SK-N-SH (cell line): ENCODE data around the gene MAMDC2. TPM values are rescaled to one million over a fixed set of nuclear protein-coding genes. Genes with fewer than 3 reads are reported as not detected.
A peak's percentile ranks its signal among the peaks of the same experiment; 100 is the strongest.
"Not testable (repeated sequence)": the region's sequence is repeated elsewhere in the genome, so short reads cannot be mapped to it uniquely, and the experiment has no call there.

ENCODE experiments used
- CTCF ChIA-PET: fragments of 300-600, 350-600 bp; formaldehyde crosslinking; extraction: SDS; loops from one replicate; lab custom pipeline; 2021; lab: Yijun Ruan, JAX
- POLR2A ChIA-PET: fragments of 350-600 bp; sonication (Branson Sonifier 250); formaldehyde crosslinking; extraction: SDS; loops from one replicate; lab custom pipeline; 2020; ENCODE audit warnings: antibody characterized with exemption, inconsistent platforms; lab: Yijun Ruan, JAX
- DNase-seq: peaks from one replicate; pipeline ENCODE4 v3.0.0; 2012
- H2AFZ ChIP-seq: fragments of 200-600 bp; sonication (generic); 2 replicates; pipeline ENCODE4 v1.8.1; 2016; ENCODE audit warnings: antibody characterized with exemption, mild to moderate bottlenecking, low read depth
- H3F3A ChIP-seq: fragments of 200-600 bp; sonication (generic); replicated peaks from 2 replicates; pipeline ENCODE3; 2016; ENCODE audit warnings: antibody characterized with exemption, mild to moderate bottlenecking; ENCODE audit not compliant: insufficient read depth
- H3K27ac ChIP-seq, 2 experiments: fragments of 200-500 bp in 1 of 2; fragments of 200-600 bp in 1 of 2; sonication (Bioruptor generic) in 1 of 2; sonication (generic), shearing (Covaris generic) in 1 of 2; 2 replicates each; pipeline versions ENCODE4 v1.5.1 to v1.6.1; 2014 to 2016; ENCODE audit warnings: low read depth in 2 of 2, inconsistent platforms in 1 of 2, low read length in 1 of 2, mild to moderate bottlenecking in 1 of 2, mixed read lengths in 1 of 2
- H3K27me3 ChIP-seq: fragments of 200-600 bp; sonication (generic), shearing (Covaris generic); 2 replicates; pipeline ENCODE4 v1.6.1; 2016; ENCODE audit warnings: mixed run types; ENCODE audit not compliant: insufficient read depth
- H3K36me3 ChIP-seq, 2 experiments: fragments of 200-500 bp in 1 of 2; fragments of 200-600 bp in 1 of 2; sonication (Bioruptor generic) in 1 of 2; sonication (generic) in 1 of 2; replicated peaks in 1 of 2; 2 replicates each; pipeline versions ENCODE3 to v1.5.1; 2014 to 2016; ENCODE audit warnings: low read length in 1 of 2, mild to moderate bottlenecking in 1 of 2; ENCODE audit not compliant: insufficient read depth in 2 of 2, control insufficient read depth in 1 of 2
- H3K4me1 ChIP-seq, 2 experiments: fragments of 200-500 bp in 1 of 2; fragments of 200-600 bp in 1 of 2; sonication (Bioruptor generic) in 1 of 2; sonication (generic), shearing (Covaris generic) in 1 of 2; 2 replicates each; pipeline versions ENCODE4 v1.5.1 to v1.6.1; 2014 to 2016; ENCODE audit warnings: low read depth in 1 of 2, low read length in 1 of 2, mixed run types in 1 of 2; ENCODE audit not compliant: insufficient read depth in 2 of 2, control insufficient read depth in 1 of 2
- H3K4me2 ChIP-seq: fragments of 200-600 bp; sonication (generic), shearing (Covaris generic); 2 replicates; pipeline ENCODE4 v1.6.1; 2017; ENCODE audit warnings: mixed run types
- H3K4me3 ChIP-seq, 2 experiments: fragments of 200-500 bp in 1 of 2; fragments of 200-600 bp in 1 of 2; sonication (Bioruptor generic) in 1 of 2; sonication (generic), shearing (Covaris generic) in 1 of 2; 2 replicates each; pipeline versions ENCODE4 v1.5.1 to v1.8.1; 2014 to 2016; ENCODE audit warnings: low read depth in 2 of 2, inconsistent platforms in 1 of 2, low read length in 1 of 2, mild to moderate bottlenecking in 1 of 2, mixed read lengths in 1 of 2, moderate library complexity in 1 of 2
- H3K79me2 ChIP-seq: fragments of 200-600 bp; sonication (generic); 2 replicates; pipeline ENCODE4 v1.8.1; 2017; ENCODE audit warnings: mild to moderate bottlenecking; ENCODE audit not compliant: insufficient read depth
- H3K9ac ChIP-seq: fragments of 200-600 bp; sonication (generic); 2 replicates; pipeline ENCODE4 v1.6.1; 2017; ENCODE audit warnings: mixed run types
- H3K9me2 ChIP-seq: fragments of 200-600 bp; sonication (generic); 2 replicates; pipeline ENCODE4 v1.6.1; 2017; ENCODE audit warnings: mixed run types
- H3K9me3 ChIP-seq: fragments of 200-600 bp; sonication (generic); 2 replicates; pipeline ENCODE4 v1.6.1; 2017; ENCODE audit warnings: mixed run types, mild to moderate bottlenecking, moderate library complexity
- H4K20me1 ChIP-seq: fragments of 200-600 bp; sonication (generic); 2 replicates; pipeline ENCODE4 v1.6.1; 2017; ENCODE audit warnings: mild to moderate bottlenecking, mixed run types; ENCODE audit not compliant: insufficient read depth
- EZH2phosphoT487 ChIP-seq: fragments of 200-600 bp; sonication (generic); IDR thresholded peaks from 2 replicates; pipeline ENCODE4 v1.6.1; 2017; ENCODE audit warnings: low read depth, mixed run types, mild to moderate bottlenecking, antibody characterized with exemption, moderate library complexity, borderline replicate concordance
- MXI1 ChIP-seq: IDR thresholded peaks from 2 replicates; pipeline ENCODE4 v1.6.1; 2012; ENCODE audit warnings: mild to moderate bottlenecking, low read depth, low read length, improper control_type of control experiment
- PBX3 ChIP-seq: IDR thresholded peaks from 2 replicates; pipeline ENCODE4; 2012
- REST ChIP-seq: IDR thresholded peaks from 2 replicates; pipeline ENCODE4 v1.6.1; 2012; ENCODE audit warnings: mild to moderate bottlenecking, low read depth, low read length, moderate library complexity
- SIN3A ChIP-seq: IDR thresholded peaks from 2 replicates; pipeline ENCODE4 v1.6.1; 2012; ENCODE audit warnings: low read depth, mild to moderate bottlenecking, low read length, moderate library complexity, borderline replicate concordance
- TAF1 ChIP-seq: IDR thresholded peaks from 2 replicates; pipeline ENCODE4 v1.6.1; 2012; ENCODE audit warnings: low read depth, mild to moderate bottlenecking, low read length, moderate library complexity, borderline replicate concordance
- USF2 ChIP-seq: fragments of 150-350 bp; IDR thresholded peaks from 2 replicates; pipeline ENCODE4 v1.6.1; 2017; ENCODE audit warnings: antibody characterized with exemption, low read length, low read depth, borderline replicate concordance
- WGBS: methylation state at CpG from one replicate; pipeline ENCODE4 v1.1.6; 2017; ENCODE audit warnings: low lambda C conversion rate; 5-methylcytosine and 5-hydroxymethylcytosine counted together
- polyA plus RNA-seq, 3 experiments: library from polyadenylated mRNA; depleted of rRNA; stranded (reverse); fragments of >200 nt; gene quantifications; 2 replicates each; pipeline ENCODE4 v1.2.3, GENCODE V29; 2012

The MAMDC2 gene
- polyA plus RNA-seq, 1 of the 3 experiments (the other 2 are of a cell fraction): not detected

- Histone ChIP-seq H3F3A (peaks cover 4% of the 10 kb centered on the region), H4K20me1 (no peaks in the 10 kb centered on the region), H3K4me3 (no peak overlapping the region), H3K79me2 (no peaks in the 10 kb centered on the region), H3K9me2 (no peaks in the 10 kb centered on the region), H3K9me3 (no peaks in the 10 kb centered on the region), H3K9ac (no peak overlapping the region), H3K4me2 (no peak overlapping the region), H3K36me3 (no peaks in the 10 kb centered on the region), H3K27me3 (no peaks in the 10 kb centered on the region), H3K27ac (no peak overlapping the region), H2AFZ (no peak overlapping the region)
- 57% methylated on average over 6 of the region's 6 CpGs for WGBS
- ChIA-PET CTCF (no interaction called here), POLR2A (no interaction called here)
- TF ChIP-seq MXI1: no peak
- TF ChIP-seq USF2: no peak
- no peak for TF ChIP-seq PBX3
- TF ChIP-seq TAF1: no peak
- TF ChIP-seq REST: peak; percentile 24; the same call in 1 of the 2 replicates
- TF ChIP-seq SIN3A: no peak
- TF ChIP-seq EZH2phosphoT487: no peak
- TF ChIP-seq, all 33 proteins: peak for 1
- H3K4me1 ChIP-seq: no peaks in the 10 kb centered on the region
- no peak for DNase-seq
Observed at GRCh38 chr9:70036641-70037040, 7.0 kb upstream of the MAMDC2 start.

- H3K27me3 ChIP-seq, H2AFZ ChIP-seq, H3K9ac ChIP-seq, H3K4me2 ChIP-seq, H3K27ac ChIP-seq, CTCF ChIA-PET, DNase-seq, H3K4me3 ChIP-seq, H3K9me2 ChIP-seq, H3K9me3 ChIP-seq, H3F3A ChIP-seq, H4K20me1 ChIP-seq, H3K36me3 ChIP-seq, POLR2A ChIA-PET, H3K4me1 ChIP-seq, H3K79me2 ChIP-seq: not testable (repeated sequence)
- 23% methylated on average over 4 of the region's 4 CpGs for WGBS
Observed at GRCh38 chr9:70038171-70038621, 5.5 kb upstream of the MAMDC2 start.
